Stimulated activated CD4-positive, alpha-beta T cell treated with anti-CD3 and anti-CD28 coated beads, TNF-alpha, amount 100 ng/mL, for 1 hour (primary cell): ENCODE results near the gene IMP4.

Experiments
- DNase-seq, 3 donors: peaks; one replicate each; pipeline ENCODE4 v3.0.0-alpha.2; 2020; ENCODE audit warnings: low read depth in 3 of 3, low spot score in 1 of 3

IMP4 gene

GRCh38 chr2:130376433-130377293 lies 34.0 kb downstream of the IMP4 start:
- DNase-seq: no peak

DNA sequence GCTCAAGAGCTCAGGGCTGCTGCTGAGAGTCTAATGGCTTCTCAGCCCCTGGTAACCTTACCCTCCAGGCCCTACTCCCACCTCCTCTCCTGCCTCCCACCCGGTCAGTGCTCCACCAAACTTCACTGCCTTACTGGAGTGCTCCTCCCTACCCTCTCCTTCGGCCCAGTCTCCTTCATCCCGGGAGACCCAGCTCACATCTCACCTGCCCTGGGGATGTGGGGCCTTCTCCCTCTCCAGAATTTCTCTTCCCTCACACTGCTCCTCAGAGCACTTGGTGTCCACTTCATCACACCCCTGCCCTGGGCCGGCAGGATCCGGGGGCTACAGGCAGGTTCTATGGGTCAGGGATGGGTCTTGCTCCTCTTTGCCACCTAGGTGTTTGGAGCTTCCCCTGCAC lies 34.8 kb downstream of the IMP4 start:
- no peak for DNase-seq

DNA sequence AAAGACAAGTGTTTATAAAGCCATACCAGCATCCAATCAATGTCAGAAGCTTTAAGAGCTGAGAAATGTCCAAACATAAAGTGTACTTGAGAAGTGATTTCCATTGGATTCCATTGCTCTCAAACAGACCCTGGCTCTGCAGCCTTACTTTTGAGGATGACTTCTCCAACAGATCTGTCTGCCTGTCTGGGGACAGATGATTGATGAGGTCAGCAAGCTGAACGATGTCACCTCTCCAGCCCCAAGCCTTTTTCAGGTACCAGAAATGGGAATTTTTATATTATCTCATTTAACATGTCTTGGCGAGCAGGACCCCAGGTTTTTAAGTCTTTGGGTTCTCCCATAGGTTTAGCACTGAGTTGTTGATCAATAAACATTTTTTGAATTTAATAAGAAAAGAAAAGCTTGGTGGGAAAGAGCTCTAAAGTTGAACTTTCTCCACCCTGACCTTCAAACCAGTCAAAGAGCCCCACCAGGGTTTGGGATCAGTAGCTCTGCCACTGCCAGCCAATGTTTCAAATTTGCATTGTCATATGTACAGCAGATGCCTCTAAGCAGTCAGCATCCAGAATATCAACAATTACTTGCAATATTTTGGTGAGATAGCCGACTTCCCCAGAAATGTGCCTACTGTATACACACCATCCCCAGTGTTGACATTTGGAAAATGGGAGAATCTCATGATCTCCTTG lies 35.7 kb downstream of the IMP4 start:
- no peak for DNase-seq

DNA sequence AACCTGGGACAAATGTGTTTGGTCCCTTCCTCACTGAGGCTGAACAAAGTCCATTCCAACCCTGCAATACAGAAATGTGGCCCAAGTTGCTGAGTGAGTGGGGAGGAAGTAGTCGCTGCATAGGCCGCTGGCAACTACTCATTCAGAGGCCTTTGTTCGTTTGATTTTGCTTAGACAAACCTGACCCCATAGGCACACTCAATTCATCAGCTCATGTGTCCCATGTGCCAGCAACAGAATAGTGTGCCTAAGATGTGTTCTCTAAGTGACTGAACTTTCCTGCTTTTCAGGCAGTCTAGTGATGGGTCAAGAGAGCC lies 36.2 kb downstream of the IMP4 start:
- DNase-seq: no peak

GRCh38 chr2:130380096-130380934 lies 37.6 kb downstream of the IMP4 start:
- no peak for DNase-seq

DNA sequence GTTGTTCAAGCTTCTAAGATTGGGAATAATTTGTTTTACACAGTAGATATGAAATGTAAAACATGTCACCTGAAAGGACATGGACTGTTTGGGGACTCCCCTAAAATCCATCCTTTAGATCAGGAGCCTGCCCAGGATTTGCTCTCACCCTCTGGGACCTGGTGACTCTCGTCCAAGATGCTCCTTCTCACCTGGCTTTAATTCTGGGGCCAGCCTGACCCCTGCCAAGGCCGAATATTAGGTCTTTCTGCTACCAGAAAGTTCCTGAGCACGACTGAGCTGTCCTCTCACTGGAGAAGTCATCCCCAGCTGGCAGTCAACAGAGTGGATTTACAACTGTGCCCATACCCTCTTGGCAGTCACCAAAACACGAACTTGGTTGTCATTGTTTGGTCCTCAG lies 38.4 kb downstream of the IMP4 start:
- no peak for DNase-seq

DNA sequence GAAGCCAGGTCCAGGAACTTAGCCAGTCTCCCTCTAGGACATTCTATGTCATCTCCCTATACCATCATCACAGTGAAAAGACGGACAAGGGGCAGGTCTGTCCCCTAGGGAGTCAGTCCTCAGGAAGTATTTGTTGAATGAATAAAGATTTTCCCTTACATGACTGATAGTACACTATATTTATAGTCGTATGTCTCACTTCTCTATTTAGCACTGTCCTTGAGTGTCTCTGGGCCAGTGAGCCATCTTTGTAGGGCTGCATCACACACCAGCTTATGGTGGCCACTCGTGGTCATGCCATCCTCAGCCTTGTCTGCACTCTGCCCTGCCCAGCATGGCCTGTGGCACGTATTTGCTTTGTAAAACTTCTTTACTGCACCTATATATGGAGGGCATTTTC lies 38.9 kb downstream of the IMP4 start:
- no peak for DNase-seq

- no peak for DNase-seq
Observed at GRCh38 chr2:130382313-130382917, 39.7 kb downstream of the IMP4 start.

GRCh38 chr2:130385709-130386108 lies 43.0 kb downstream of the IMP4 start:
- no peak for DNase-seq

GRCh38 chr2:130387071-130387400 lies 44.3 kb downstream of the IMP4 start:
- no peak for DNase-seq

GRCh38 chr2:130387804-130388203 lies 45.1 kb downstream of the IMP4 start:
- no peak for DNase-seq

- no peak for DNase-seq
Observed at GRCh38 chr2:130388221-130388907, 45.7 kb downstream of the IMP4 start.

- no peak for DNase-seq
Observed at GRCh38 chr2:130389358-130389757, 46.7 kb downstream of the IMP4 start.

GRCh38 chr2:130389783-130390182 lies 47.1 kb downstream of the IMP4 start:
- DNase-seq: no peak

DNA sequence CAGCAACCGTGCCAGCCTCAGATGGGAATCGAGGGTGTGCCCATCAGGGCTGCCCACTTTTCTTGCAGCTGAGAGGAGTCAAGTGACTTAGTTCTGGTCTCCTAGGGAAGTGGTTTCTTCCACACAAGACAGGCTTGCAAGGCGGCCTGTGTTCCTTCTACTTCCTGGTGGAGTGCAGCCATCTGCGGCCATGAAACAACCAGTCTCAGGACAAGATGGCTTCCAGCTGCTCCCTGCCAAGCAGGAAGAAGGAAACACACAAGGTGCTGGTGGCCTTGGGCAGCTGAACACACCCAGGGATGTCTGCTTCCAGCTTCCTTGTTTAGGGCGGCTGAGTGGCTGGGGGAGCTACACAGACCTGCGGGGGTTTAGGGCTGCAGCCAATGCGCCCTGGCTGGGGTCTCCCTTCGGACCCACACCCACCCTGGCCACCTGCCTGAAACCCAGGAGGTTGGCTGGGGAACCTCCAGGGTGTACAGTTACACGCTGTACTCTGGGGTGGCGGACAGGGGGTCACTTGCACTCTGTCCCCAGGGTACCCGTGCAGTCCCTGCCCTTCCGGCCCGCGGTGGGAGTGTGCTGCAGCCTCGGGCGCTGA lies 47.9 kb downstream of the IMP4 start:
- DNase-seq: no peak

- DNase-seq: peak in 1 of 3 donors; percentile 55
Observed at GRCh38 chr2:130391058-130391871, 48.6 kb downstream of the IMP4 start.

- no peak for DNase-seq
Observed at GRCh38 chr2:130391872-130392670, 49.4 kb downstream of the IMP4 start.

DNA sequence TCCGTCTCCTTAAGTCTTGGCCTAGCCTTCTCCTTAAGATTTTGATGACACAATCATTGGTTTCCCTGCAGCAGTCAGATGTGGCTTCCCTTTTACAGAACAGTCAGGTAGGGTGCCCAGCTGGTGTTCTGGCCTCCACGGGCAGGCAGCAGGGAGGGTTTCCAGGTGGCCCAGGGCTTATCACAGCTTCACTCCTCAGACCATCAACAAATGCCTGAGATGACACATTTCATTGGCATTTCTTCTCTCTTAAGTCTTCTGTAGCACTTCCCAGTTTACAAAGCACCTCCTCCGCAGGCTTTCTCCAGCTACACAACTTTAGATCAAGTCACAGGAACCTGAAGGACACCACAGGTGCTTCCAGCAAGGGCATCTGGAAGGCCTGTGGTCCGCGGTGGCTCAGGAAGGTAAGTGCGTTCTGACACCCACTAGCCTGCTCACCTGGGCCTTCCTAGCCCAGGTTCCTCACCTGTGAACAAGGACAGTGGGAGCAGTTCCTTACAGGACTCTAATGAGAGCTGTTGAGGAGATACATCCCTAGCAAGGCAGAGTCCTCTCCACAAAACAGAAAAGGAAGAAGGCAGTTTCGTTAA lies 50.7 kb downstream of the IMP4 start:
- DNase-seq: no peak
